GM12892 (cell line): ENCODE results near the gene PCNT.

Source experiments
- POLR2A ChIP-seq: IDR thresholded peaks from 2 replicates; pipeline ENCODE4 v1.6.1; 2011; ENCODE audit warnings: low read depth, low read length, control low read depth
- POLR2AphosphoS5 ChIP-seq: IDR thresholded peaks from 2 replicates; pipeline ENCODE4 v1.6.1; 2011; ENCODE audit warnings: low read depth, low read length, control low read depth
- TAF1 ChIP-seq: IDR thresholded peaks from 2 replicates; pipeline ENCODE4 v1.6.1; 2011; ENCODE audit warnings: low read depth, mild to moderate bottlenecking, control low read depth, low read length, borderline replicate concordance

GRCh38 chr21:46394595-46395104 lies 70.7 kb downstream of the PCNT start:
- no peak for TF ChIP-seq POLR2A
- TF ChIP-seq POLR2AphosphoS5, result no peak
- no peak for TF ChIP-seq TAF1
